ENCODE results near the gene BCLAF1. TPM values are rescaled to one million over a fixed set of nuclear protein-coding genes. Genes with fewer than 3 reads are reported as not detected.

Gene BCLAF1
- total RNA-seq, 4 donors from 2014 or later: 131 to 355 (median 162) TPM

- Histone ChIP-seq H3K4me1 (peaks cover 86% of the 10 kb centered on the region), H3K27ac (no peak overlapping the region), H3K36me3 (peaks cover 12% of the 10 kb centered on the region), H3K27me3 (no peaks in the 10 kb centered on the region), H3K4me3 (no peak overlapping the region), H3K9me3 (no peaks in the 10 kb centered on the region)
- TF ChIP-seq CTCF (IDR thresholded peaks at IDR 0.05): no peak
- TF ChIP-seq EP300 (IDR thresholded peaks at IDR 0.05): no peak
- no peak for TF ChIP-seq POLR2A (IDR thresholded peaks at IDR 0.05)
- TF ChIP-seq POLR2AphosphoS5 (IDR thresholded peaks at IDR 0.05): no peak
- DNase-seq (ENCODE audit: low spot score in 2 of 2): no peak
- WGBS: 12% methylated on average over 2 of the region's 2 CpGs
These were observed 4.7 kb downstream of the BCLAF1 start for GRCh38 chr6:136284909-136285308.

- no peak overlapping the region for H3K4me3 ChIP-seq
- no peak overlapping the region for H3K27ac ChIP-seq
- no peak for DNase-seq (ENCODE audit: low spot score in 2 of 2)
- 66% methylated on average over 4 of the region's 4 CpGs for WGBS
- no peaks in the 10 kb centered on the region for H3K27me3 ChIP-seq
- no peak for TF ChIP-seq CTCF (IDR thresholded peaks at IDR 0.05)
- no peak for TF ChIP-seq EP300 (IDR thresholded peaks at IDR 0.05)
- TF ChIP-seq POLR2AphosphoS5 (IDR thresholded peaks at IDR 0.05): no peak
- no peak for TF ChIP-seq POLR2A (IDR thresholded peaks at IDR 0.05)
- H3K4me1 ChIP-seq: peaks cover 86% of the 10 kb centered on the region
- peaks cover 25% of the 10 kb centered on the region for H3K36me3 ChIP-seq
- no peaks in the 10 kb centered on the region for H3K9me3 ChIP-seq
These were observed 6.7 kb downstream of the BCLAF1 start for GRCh38 chr6:136282906-136283305.

DNA sequence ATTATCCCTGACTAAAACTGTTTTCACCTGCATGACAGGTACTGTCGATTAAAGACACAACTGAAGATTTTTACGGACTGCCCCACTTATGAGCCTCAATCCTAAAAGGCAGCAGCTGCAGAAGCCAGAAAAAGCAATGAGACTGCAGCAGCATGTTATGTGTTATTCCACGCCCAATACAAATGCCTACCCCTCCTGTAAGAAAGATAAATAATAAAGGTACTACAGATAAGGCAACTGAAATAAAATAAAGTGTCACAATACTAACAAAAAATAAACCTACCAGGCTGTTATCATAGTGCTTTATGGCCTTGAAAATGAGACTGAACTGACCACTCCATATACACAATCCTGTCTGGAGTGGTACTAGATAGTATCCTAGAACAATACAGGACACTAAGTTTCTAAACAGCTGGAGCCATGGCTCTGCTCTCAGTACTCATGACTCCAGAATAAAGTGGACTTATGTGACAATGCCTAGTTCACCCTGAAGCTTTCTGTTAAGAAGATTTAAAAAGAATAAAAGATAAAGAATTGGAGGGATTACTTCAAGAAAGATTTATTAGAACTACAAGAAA lies 9.5 kb downstream of the BCLAF1 start:
- Histone ChIP-seq H3K27ac (no peak overlapping the region), H3K27me3 (no peaks in the 10 kb centered on the region), H3K4me1 (peaks cover 66% of the 10 kb centered on the region), H3K9me3 (no peaks in the 10 kb centered on the region), H3K4me3 (no peak overlapping the region), H3K36me3 (peaks cover 45% of the 10 kb centered on the region)
- DNase-seq (ENCODE audit: low spot score in 2 of 2): no peak
- 65% methylated on average over 3 of the region's 3 CpGs for WGBS
- TF ChIP-seq EP300 (IDR thresholded peaks at IDR 0.05): no peak
- TF ChIP-seq CTCF (IDR thresholded peaks at IDR 0.05): no peak
- no peak for TF ChIP-seq POLR2AphosphoS5 (IDR thresholded peaks at IDR 0.05)
- TF ChIP-seq POLR2A (IDR thresholded peaks at IDR 0.05): no peak

DNA sequence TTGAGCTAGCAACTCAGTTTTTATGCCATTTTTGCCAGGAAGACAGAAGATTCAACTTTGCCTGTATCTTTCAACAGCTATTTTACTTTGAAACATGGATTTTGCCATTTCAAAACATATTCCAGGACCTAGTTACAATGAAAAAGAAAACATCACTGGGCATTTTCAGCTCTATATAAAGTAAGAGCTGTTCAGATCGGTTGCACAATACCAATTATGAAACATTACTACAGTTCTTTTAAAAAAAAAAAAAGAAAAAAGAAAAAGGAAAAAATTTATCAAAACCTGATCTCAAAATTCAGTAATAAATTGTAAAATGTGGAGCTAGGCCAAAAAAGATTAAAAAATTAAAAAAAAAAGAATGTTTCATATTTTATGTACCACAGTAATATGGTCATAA lies 15.6 kb downstream of the BCLAF1 start:
- WGBS: 63% methylated on average over 1 of the region's 1 CpG

DNA sequence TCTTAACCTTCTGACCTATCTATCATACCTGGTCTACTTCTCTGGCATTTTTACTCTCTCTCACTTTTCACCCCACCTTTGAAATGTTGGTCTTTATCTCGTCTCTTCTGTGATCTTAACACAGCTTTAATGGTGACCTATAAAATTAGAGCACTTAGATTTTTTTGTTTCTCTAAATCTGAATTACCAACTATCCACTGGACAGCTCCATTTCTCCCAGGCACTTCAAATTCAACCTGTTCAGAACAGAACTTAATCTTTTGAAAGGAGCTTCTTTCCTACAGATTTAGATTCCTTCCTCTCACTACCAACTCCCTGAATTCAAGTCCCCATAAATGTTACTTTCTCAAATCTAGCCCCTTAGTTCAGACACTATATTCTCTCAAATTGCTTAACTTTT lies 24.5 kb downstream of the BCLAF1 start:
- no peaks in the 10 kb centered on the region for H3K27me3 ChIP-seq
- H3K4me1 ChIP-seq: no peaks in the 10 kb centered on the region
- WGBS: 93% methylated on average over 1 of the region's 1 CpG
- no peak for TF ChIP-seq POLR2A (IDR thresholded peaks at IDR 0.05)
- TF ChIP-seq POLR2AphosphoS5 (IDR thresholded peaks at IDR 0.05): no peak
- TF ChIP-seq CTCF (IDR thresholded peaks at IDR 0.05): no peak
- no peak for TF ChIP-seq EP300 (IDR thresholded peaks at IDR 0.05)
- H3K36me3 ChIP-seq: peaks cover 90% of the 10 kb centered on the region
- no peak overlapping the region for H3K4me3 ChIP-seq
- DNase-seq (ENCODE audit: low spot score in 2 of 2): no peak
- H3K27ac ChIP-seq: no peak overlapping the region
- no peaks in the 10 kb centered on the region for H3K9me3 ChIP-seq

More for the DNA sequence above, 15.6 kb downstream of the BCLAF1 start:
- TF ChIP-seq POLR2AphosphoS5 (IDR thresholded peaks at IDR 0.05) (no peak), EP300 (IDR thresholded peaks at IDR 0.05) (no peak)
- H3K27me3 ChIP-seq: no peaks in the 10 kb centered on the region
- no peaks in the 10 kb centered on the region for H3K9me3 ChIP-seq
- peaks cover 6% of the 10 kb centered on the region for H3K4me1 ChIP-seq
- H3K36me3 ChIP-seq: peaks cover 83% of the 10 kb centered on the region
- no peak overlapping the region for H3K27ac ChIP-seq
- no peak overlapping the region for H3K4me3 ChIP-seq
- DNase-seq (ENCODE audit: low spot score in 2 of 2): no peak

DNA sequence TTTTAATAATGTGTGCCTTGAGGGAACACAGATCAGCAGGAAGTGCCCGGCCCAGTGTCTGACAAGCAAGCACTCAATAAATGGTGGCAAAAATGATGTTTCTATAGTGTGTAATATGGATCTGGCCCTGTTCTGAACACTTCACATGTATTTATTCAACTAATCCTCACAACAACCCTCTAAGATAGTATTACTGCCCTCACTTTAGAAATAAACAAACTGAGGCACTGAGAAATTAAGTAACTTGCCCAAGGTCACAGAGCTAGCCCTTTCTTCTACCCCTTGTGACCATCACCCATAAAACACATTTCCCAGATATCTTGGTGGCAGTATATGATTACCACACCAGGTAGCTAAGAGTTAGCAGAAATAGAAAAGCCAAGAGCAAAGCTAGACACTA lies 26.7 kb downstream of the BCLAF1 start:
- Histone ChIP-seq H3K9me3 (no peaks in the 10 kb centered on the region), H3K4me3 (no peak overlapping the region), H3K27me3 (no peaks in the 10 kb centered on the region), H3K4me1 (no peaks in the 10 kb centered on the region), H3K27ac (no peak overlapping the region), H3K36me3 (peaks cover 89% of the 10 kb centered on the region)
- no peak for DNase-seq (ENCODE audit: low spot score in 2 of 2)
- no peak for TF ChIP-seq EP300 (IDR thresholded peaks at IDR 0.05)
- 52% methylated on average over 1 of the region's 1 CpG for WGBS
